ENCODE measurements around the gene UBE2C.

DNA sequence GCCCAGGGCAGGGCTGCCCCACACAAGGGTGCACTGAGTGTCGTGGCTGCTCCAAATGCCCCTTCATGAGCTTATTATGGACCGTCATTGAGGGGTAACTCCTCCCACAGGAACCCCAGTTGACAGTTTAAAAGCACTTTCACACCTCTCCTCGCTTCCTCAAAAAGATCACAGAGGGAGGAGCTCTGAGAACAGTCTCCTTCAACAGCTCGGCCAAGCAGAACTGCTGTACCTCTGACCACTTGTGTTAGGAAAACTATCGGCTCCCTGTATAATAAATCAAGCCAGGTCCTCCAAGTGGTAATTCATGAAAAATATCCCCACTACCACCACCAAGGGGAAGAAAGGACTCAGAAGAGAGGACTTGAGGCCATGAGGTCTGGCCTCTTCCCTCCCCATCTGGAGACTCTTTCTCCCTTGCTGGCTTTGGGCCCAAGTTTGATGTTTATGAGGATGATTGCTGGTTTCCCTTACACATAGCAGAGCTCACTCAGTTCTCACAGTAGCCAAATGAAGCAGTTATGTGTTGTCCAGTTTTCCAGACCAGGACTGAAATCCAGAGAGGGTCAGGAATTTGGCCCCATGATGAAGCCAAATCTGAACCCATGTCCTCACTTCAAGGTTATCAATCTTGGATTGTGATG, 29.8 kb downstream of the UBE2C start:
- TF ChIP-seq CTCF (IDR thresholded peaks at IDR 0.05; ENCODE audit: poor library complexity, severe bottlenecking): no peak
- TF ChIP-seq EP300 (conservative IDR thresholded peaks at IDR 0.05; ENCODE audit: poor library complexity, severe bottlenecking): no peak
- TF ChIP-seq POLR2AphosphoS5 (IDR thresholded peaks at IDR 0.05): no peak
- no peak for TF ChIP-seq EZH2 (IDR thresholded peaks at IDR 0.05; ENCODE audit: borderline replicate concordance, insufficient read depth, low read length, poor library complexity, severe bottlenecking)
- TF ChIP-seq TAF1 (IDR thresholded peaks at IDR 0.05; ENCODE audit: low read depth): no peak
- TF ChIP-seq MXI1 (conservative IDR thresholded peaks at IDR 0.05; ENCODE audit: poor library complexity, severe bottlenecking): no peak

Data from neural cell (in vitro differentiated cells).